Activated CD8-positive, alpha-beta memory T cell treated with anti-CD3 and anti-CD28 coated beads for 36 hours (primary cell): Measurements from ENCODE around the gene LRRC25. TPM values are rescaled to one million over a fixed set of nuclear protein-coding genes. Genes with fewer than 3 reads are reported as not detected.

Source experiments
- CTCF ChIA-PET: fragments of 350-600 bp; sonication (Branson Sonifier 250); formaldehyde crosslinking; loops from one replicate; lab custom pipeline; 2021; ENCODE audit warnings: antibody characterized with exemption; lab: Charles Lee
- POLR2A ChIA-PET: fragments of 350-600 bp; sonication (Branson Sonifier 250); formaldehyde crosslinking; loops from one replicate; lab custom pipeline; 2021; ENCODE audit warnings: antibody characterized with exemption; lab: Charles Lee
- total RNA-seq, 2 experiments: library from RNA; stranded (reverse); gene quantifications; one replicate each; pipeline ENCODE4 v1.2.3, GENCODE V29; 2021

LRRC25 gene
- total RNA-seq, 2 experiments from 2014 or later, result not detected

- CTCF ChIA-PET, result no interaction called here
- POLR2A ChIA-PET, result interaction anchor here (0.7 kb wide), 2 partner anchors 11 to 151 kb away, joined by 3 to 5 read pairs; no protein-coding TSS in a partner anchor
Observed at GRCh38 chr19:18437491-18438330, 40.3 kb upstream of the LRRC25 start, which contains the start of gene ISYNA1. Gene ISYNA1 (minus strand): TSS chr19:18438133. CDS start chr19:18437979, 154 bp downstream.

GRCh38 chr19:18436671-18437490, 39.5 kb upstream of the LRRC25 start:
- CTCF ChIA-PET, result no interaction called here
- POLR2A ChIA-PET, result interaction anchor here (0.7 kb wide), 2 partner anchors 12 to 152 kb away, joined by 3 to 5 read pairs; no protein-coding TSS in a partner anchor

GRCh38 chr19:18435842-18436670, 38.6 kb upstream of the LRRC25 start:
- ChIA-PET CTCF (interaction anchor here (0.6 to 1.0 kb wide), 2 partner anchors 17 to 246 kb away, joined by 3 read pairs; partner anchors contain the start of gene SSBP4), POLR2A (interaction anchor here (1.1 kb wide), 1 partner anchor 17 kb away, joined by 5 read pairs; the partner anchor contains the start of gene SSBP4)

GRCh38 chr19:18435178-18435841, 37.9 kb upstream of the LRRC25 start:
- POLR2A ChIA-PET, result interaction anchor here (1.1 kb wide), 1 partner anchor 17 kb away, joined by 5 read pairs; the partner anchor contains the start of gene SSBP4
- CTCF ChIA-PET, result interaction anchor here (0.6 to 1.3 kb wide), 3 partner anchors 16 to 245 kb away, joined by 3 read pairs; partner anchors contain the start of gene SSBP4

- ChIA-PET POLR2A (interaction anchor here (1.1 kb wide), 1 partner anchor 16 kb away, joined by 5 read pairs; the partner anchor contains the start of gene SSBP4), CTCF (interaction anchor here (1.3 to 1.4 kb wide), 2 partner anchors 15 to 16 kb away, joined by 3 to 5 read pairs; partner anchors contain the start of gene SSBP4)
Observed at GRCh38 chr19:18434411-18435175, 37.2 kb upstream of the LRRC25 start.

GRCh38 chr19:18433735-18434398, 36.4 kb upstream of the LRRC25 start:
- CTCF ChIA-PET, result interaction anchor here (1.3 to 1.4 kb wide), 2 partner anchors 14 to 17 kb away, joined by 3 to 5 read pairs; partner anchors contain the start of gene SSBP4
- POLR2A ChIA-PET, result no interaction called here

- POLR2A ChIA-PET, result no interaction called here
- CTCF ChIA-PET, result interaction anchor here (1.4 kb wide), 1 partner anchor 13 kb away, joined by 5 read pairs; the partner anchor contains the start of gene SSBP4
Observed at GRCh38 chr19:18433015-18433691, 35.7 kb upstream of the LRRC25 start.

- CTCF ChIA-PET, result interaction anchor here (1.2 to 1.9 kb wide), 3 partner anchors 13 to 18 kb away, joined by 3 to 7 read pairs (median 5); partner anchors contain the start of gene SSBP4
- POLR2A ChIA-PET, result interaction anchor here (0.8 kb wide), 1 partner anchor 9 kb away, joined by 3 read pairs; no protein-coding TSS in a partner anchor
Observed at GRCh38 chr19:18432275-18433014, 35.0 kb upstream of the LRRC25 start.

- CTCF ChIA-PET, result interaction anchor here (0.5 to 1.9 kb wide), 4 partner anchors 12 to 88 kb away, joined by 3 to 7 read pairs (median 4); partner anchors contain the start of gene SSBP4
- POLR2A ChIA-PET, result interaction anchor here (0.8 kb wide), 1 partner anchor 8 kb away, joined by 3 read pairs; no protein-coding TSS in a partner anchor
Observed at GRCh38 chr19:18431351-18432197, 34.2 kb upstream of the LRRC25 start.

- POLR2A ChIA-PET, result no interaction called here
Observed at GRCh38 chr19:18430417-18431144, 33.2 kb upstream of the LRRC25 start.

GRCh38 chr19:18429717-18430416, 32.4 kb upstream of the LRRC25 start:
- POLR2A ChIA-PET, result no interaction called here
- CTCF ChIA-PET, result interaction anchor here (1.0 to 1.7 kb wide), 2 partner anchors 9 to 10 kb away, joined by 4 to 5 read pairs; no protein-coding TSS in a partner anchor

More at GRCh38 chr19:18430417-18431144, 33.2 kb upstream of the LRRC25 start:
- CTCF ChIA-PET, result interaction anchor here (1.9 kb wide), 2 partner anchors 11 to 14 kb away, joined by 5 to 7 read pairs; partner anchors contain the start of gene SSBP4
